Caco-2 (cell line): ENCODE measurements around the gene FAT2. TPM values are rescaled to one million over a fixed set of nuclear protein-coding genes. Genes with fewer than 3 reads are reported as not detected.

Experiments used
- BruUV-seq: library from RNA; stranded (reverse); fragments of 400-500 nt; replicated peaks from 2 replicates; lab custom pipeline; 2021; lab: Mats Ljungman, UMichigan
- CTCF ChIA-PET: fragments of 300-600 bp; sonication (Branson Sonifier 250); formaldehyde crosslinking; loops from one replicate; lab custom pipeline; 2022; ENCODE audit warnings: antibody characterized with exemption; lab: Charles Lee
- POLR2A ChIA-PET: fragments of 300-600 bp; sonication (Branson Sonifier 250); formaldehyde crosslinking; loops from one replicate; lab custom pipeline; 2022; ENCODE audit warnings: antibody characterized with exemption; lab: Charles Lee
- DNase-seq, 2 experiments: peaks; one replicate each; pipeline versions ENCODE4 v3.0.0 to v3.0.0-alpha.2; 2020 to 2022
- H3K27me3 ChIP-seq: replicated peaks from 2 replicates; pipeline ENCODE4 v1.6.0; 2011; ENCODE audit warnings: low read length; ENCODE audit not compliant: control insufficient read depth, insufficient read depth
- H3K36me3 ChIP-seq: 2 replicates; pipeline ENCODE4 v1.5.1; 2011; ENCODE audit warnings: low read length; ENCODE audit not compliant: control insufficient read depth, insufficient read depth
- H3K4me1 ChIP-seq: fragments of 250-450 bp; sonication (Bioruptor Pico); 2 replicates; pipeline ENCODE4 v1.5.1; 2020; ENCODE audit warnings: mild to moderate bottlenecking
- H3K4me3 ChIP-seq: 2 replicates; pipeline ENCODE4 v1.5.1; 2011; ENCODE audit warnings: low read depth, mild to moderate bottlenecking, control low read depth, low read length
- H3K9me3 ChIP-seq: fragments of 250-450 bp; sonication (Bioruptor Pico); 2 replicates; pipeline ENCODE4 v1.5.1; 2020; ENCODE audit warnings: mild to moderate bottlenecking, moderate library complexity
- H3K27ac Mint-ChIP-seq: one replicate; pipeline ENCODE4 v1.8.0; 2022; ENCODE audit warnings: mixed read lengths; ENCODE audit not compliant: unreplicated experiment
- H3K27me3 Mint-ChIP-seq: one replicate; pipeline ENCODE4 v1.8.0; 2022; ENCODE audit warnings: mixed read lengths; ENCODE audit not compliant: insufficient read depth, unreplicated experiment
- H3K36me3 Mint-ChIP-seq: one replicate; pipeline ENCODE4 v1.8.0; 2022; ENCODE audit warnings: mild to moderate bottlenecking, mixed read lengths; ENCODE audit not compliant: insufficient read depth, unreplicated experiment
- H3K4me1 Mint-ChIP-seq: one replicate; pipeline ENCODE4 v1.8.0; 2022; ENCODE audit warnings: low read depth, mixed read lengths; ENCODE audit not compliant: unreplicated experiment
- H3K4me3 Mint-ChIP-seq: one replicate; pipeline ENCODE4 v1.8.0; 2022; ENCODE audit warnings: mild to moderate bottlenecking, moderate library complexity, mixed read lengths; ENCODE audit not compliant: unreplicated experiment
- H3K9me3 Mint-ChIP-seq: one replicate; pipeline ENCODE4 v1.8.0; 2022; ENCODE audit warnings: mixed read lengths; ENCODE audit not compliant: unreplicated experiment
- CTCF ChIP-seq, 2 experiments: fragments of 200-600 bp in 1 of 2; IDR thresholded peaks; 1 replicate in 1 of 2; 2 replicates in 1 of 2; pipeline versions ENCODE4 v1.5.1 to v1.8.0; 2011 to 2022; ENCODE audit warnings: antibody characterized with exemption in 1 of 2, control low read depth in 1 of 2, inconsistent platforms in 1 of 2, low read depth in 1 of 2, low read length in 1 of 2, mild to moderate bottlenecking in 1 of 2, moderate library complexity in 1 of 2; ENCODE audit not compliant: insufficient read depth in 1 of 2, severe bottlenecking in 1 of 2, unreplicated experiment in 1 of 2
- intact Hi-C: fragments of 100-400 bp; cut with micrococcal nuclease; formaldehyde crosslinking; loops from one replicate; pipeline ENCODE4 v1.10.0; 2022; ENCODE audit not compliant: unreplicated experiment
- total RNA-seq: library from RNA; stranded (reverse); gene quantifications from 2 replicates; pipeline ENCODE4 v1.2.3, GENCODE V29; 2022

FAT2 gene
- total RNA-seq, 1 experiment from 2014 or later: 0.32 TPM

DNA sequence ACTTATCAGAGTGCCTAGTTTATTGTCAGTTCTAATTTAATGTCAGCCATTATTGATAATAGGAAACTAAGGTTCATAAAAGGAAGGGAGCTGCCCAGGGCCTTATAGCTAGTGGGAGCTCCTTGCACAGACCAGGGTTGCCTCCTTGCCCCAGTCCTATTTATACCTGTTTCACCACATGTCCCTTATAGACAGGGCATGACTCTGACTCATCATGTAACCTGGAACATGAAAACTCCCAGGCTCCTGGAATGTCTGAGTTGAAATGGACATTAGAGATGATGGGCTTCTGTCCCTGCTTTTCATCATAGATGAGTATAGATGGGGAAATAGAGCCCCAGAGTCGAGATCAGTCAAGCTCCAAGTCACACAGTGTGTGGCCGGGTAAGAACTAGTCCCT, 21.1 kb downstream of the FAT2 start:
- H3K9me3 Mint-ChIP-seq: no peaks in the 10 kb centered on the region
- ChIA-PET POLR2A (no interaction called here), CTCF (interaction anchor here (1.5 kb wide), 1 partner anchor 82 kb away, joined by 5 read pairs; no protein-coding TSS in a partner anchor)
- Histone ChIP-seq H3K4me3 (no peak overlapping the region), H3K27me3 (no peaks in the 10 kb centered on the region; the same call in none of the 2 replicates), H3K9me3 (no peaks in the 10 kb centered on the region), H3K36me3 (no peaks in the 10 kb centered on the region), H3K4me1 (no peaks in the 10 kb centered on the region)
- H3K27me3 Mint-ChIP-seq: no peaks in the 10 kb centered on the region
- no peak for DNase-seq
- no peaks in the 10 kb centered on the region for H3K36me3 Mint-ChIP-seq
- H3K4me3 Mint-ChIP-seq: no peak overlapping the region
- no peak for TF ChIP-seq CTCF (IDR thresholded peaks at IDR 0.05; ENCODE audit: insufficient read depth in 1 of 2, low read depth in 1 of 2, low read length in 1 of 2, severe bottlenecking in 1 of 2, unreplicated experiment in 1 of 2)
- no peaks in the 10 kb centered on the region for H3K4me1 Mint-ChIP-seq
- H3K27ac Mint-ChIP-seq: no peak overlapping the region
- intact Hi-C loops: no loop called here
- no TSS peak for BruUV-seq

DNA sequence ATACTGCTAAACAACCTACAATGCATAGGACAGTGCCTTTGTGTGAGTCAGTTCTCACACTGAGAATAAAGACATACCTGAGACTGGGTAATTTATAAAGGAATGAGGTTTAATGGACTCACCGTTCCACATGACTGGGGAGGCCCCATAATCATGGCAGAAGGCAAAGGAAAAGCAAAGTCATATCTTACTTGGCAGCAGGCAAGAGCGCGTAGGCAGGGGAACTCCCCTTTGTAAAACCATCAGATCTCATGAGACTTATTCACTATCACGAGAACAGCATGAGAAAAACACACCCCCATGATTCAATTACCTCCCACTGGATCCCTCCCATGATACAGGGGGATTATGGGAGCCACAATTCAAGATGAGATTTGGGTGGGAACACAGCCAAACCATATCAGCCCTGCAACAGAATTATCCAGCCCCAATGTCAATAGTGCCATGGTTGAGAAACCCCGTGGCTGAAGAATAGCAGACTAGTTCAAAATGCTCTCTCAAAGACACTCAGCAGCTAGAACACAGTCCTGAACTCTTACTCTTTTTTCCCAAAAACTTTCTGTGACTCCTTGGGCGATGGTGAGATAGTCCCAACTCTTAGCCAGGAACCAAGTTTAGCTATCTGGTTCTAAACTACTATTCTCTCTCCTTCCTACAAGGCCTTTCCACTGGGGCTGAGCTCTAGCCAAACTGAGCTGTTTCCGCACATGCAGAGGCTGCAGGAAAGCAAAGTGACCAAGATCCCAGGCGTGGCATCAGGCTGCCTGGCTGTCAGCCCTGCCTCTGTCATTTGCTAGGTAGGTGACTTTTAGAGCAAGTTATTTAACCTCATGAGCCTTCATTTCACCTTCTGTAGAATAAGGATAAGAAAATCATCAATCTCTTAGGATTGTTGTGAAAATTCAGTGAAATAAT, 21.7 kb downstream of the FAT2 start:
- intact Hi-C loops: no loop called here
- no peaks in the 10 kb centered on the region for H3K4me1 ChIP-seq
- Mint-ChIP-seq H3K4me1 (no peaks in the 10 kb centered on the region), H3K9me3 (no peaks in the 10 kb centered on the region), H3K27me3 (no peaks in the 10 kb centered on the region), H3K27ac (no peak overlapping the region), H3K4me3 (no peak overlapping the region), H3K36me3 (no peaks in the 10 kb centered on the region)
- no peak overlapping the region for H3K4me3 ChIP-seq
- ChIA-PET POLR2A (no interaction called here), CTCF (interaction anchor here (1.5 kb wide), 1 partner anchor 83 kb away, joined by 5 read pairs; no protein-coding TSS in a partner anchor)
- no peaks in the 10 kb centered on the region; the same call in none of the 2 replicates for H3K27me3 ChIP-seq
- H3K36me3 ChIP-seq: no peaks in the 10 kb centered on the region
- no peaks in the 10 kb centered on the region for H3K9me3 ChIP-seq
- TF ChIP-seq CTCF (IDR thresholded peaks at IDR 0.05; ENCODE audit: insufficient read depth in 1 of 2, low read depth in 1 of 2, low read length in 1 of 2, severe bottlenecking in 1 of 2, unreplicated experiment in 1 of 2): no peak
- BruUV-seq: no TSS peak
- no peak for DNase-seq

- no peak for DNase-seq
- H3K27ac Mint-ChIP-seq: no peak overlapping the region
- no TSS peak for BruUV-seq
- no peaks in the 10 kb centered on the region for H3K36me3 Mint-ChIP-seq
- H3K27me3 ChIP-seq: no peaks in the 10 kb centered on the region; the same call in none of the 2 replicates
- no peaks in the 10 kb centered on the region for H3K36me3 ChIP-seq
- TF ChIP-seq CTCF (IDR thresholded peaks at IDR 0.05; ENCODE audit: insufficient read depth in 1 of 2, low read depth in 1 of 2, low read length in 1 of 2, severe bottlenecking in 1 of 2, unreplicated experiment in 1 of 2): no peak
- H3K4me3 ChIP-seq: no peak overlapping the region
- H3K27me3 Mint-ChIP-seq: no peaks in the 10 kb centered on the region
- H3K9me3 Mint-ChIP-seq: no peaks in the 10 kb centered on the region
- H3K9me3 ChIP-seq: no peaks in the 10 kb centered on the region
- H3K4me1 Mint-ChIP-seq: no peaks in the 10 kb centered on the region
- H3K4me1 ChIP-seq: no peaks in the 10 kb centered on the region
- ChIA-PET POLR2A (no interaction called here), CTCF (no interaction called here)
- intact Hi-C loops: no loop called here
- H3K4me3 Mint-ChIP-seq: no peak overlapping the region
Observed at GRCh38 chr5:151568036-151568435, 23.1 kb downstream of the FAT2 start.
